CD4-positive, alpha-beta T cell treated with Interleukin-2 at 100 ng/mL for 4 hours (primary cell): ENCODE data around the gene POLRMT.
A peak's percentile ranks its signal among the peaks of the same experiment; 100 is the strongest.
"Not testable (repeated sequence)": the region's sequence is repeated elsewhere in the genome, so short reads cannot be mapped to it uniquely, and the experiment has no call there.

Experiments
- DNase-seq: peaks from one replicate; pipeline ENCODE4 v3.0.0-alpha.2; 2020; ENCODE audit warnings: low spot score

The POLRMT gene

GRCh38 chr19:593055-593454 lies 40.3 kb downstream of the POLRMT start:
- no peak for DNase-seq

GRCh38 chr19:592101-592500 lies 41.2 kb downstream of the POLRMT start:
- DNase-seq = no peak

- DNase-seq = no peak
Measured at GRCh38 chr19:591099-591958, 42.0 kb downstream of the POLRMT start.

GRCh38 chr19:590750-591098 lies 42.6 kb downstream of the POLRMT start:
- DNase-seq = no peak

- DNase-seq = no peak
Measured at GRCh38 chr19:590396-590745, 43.0 kb downstream of the POLRMT start.

- no peak for DNase-seq
Measured at GRCh38 chr19:589693-590395, 43.5 kb downstream of the POLRMT start, which contains the start of gene HCN2. HCN2 (plus strand) TSS chr19:589881; CDS start chr19:589946, 65 bp downstream.

- DNase-seq = no peak
Measured at GRCh38 chr19:588741-589692, 44.3 kb downstream of the POLRMT start.

GRCh38 chr19:588093-588740 lies 45.1 kb downstream of the POLRMT start:
- peak; percentile 65 for DNase-seq

GRCh38 chr19:585551-586110 lies 47.7 kb downstream of the POLRMT start:
- no peak for DNase-seq

GRCh38 chr19:585146-585545 lies 48.2 kb downstream of the POLRMT start:
- not testable (repeated sequence) for DNase-seq

- DNase-seq = peak; percentile 60
Measured at GRCh38 chr19:584240-585001, 48.9 kb downstream of the POLRMT start.

- no peak for DNase-seq
Measured at GRCh38 chr19:583968-584239, 49.4 kb downstream of the POLRMT start.

- no peak for DNase-seq
Measured at GRCh38 chr19:583198-583967, 50.0 kb downstream of the POLRMT start.

- DNase-seq = no peak
Measured at GRCh38 chr19:582497-583197, 50.7 kb downstream of the POLRMT start.

- DNase-seq = no peak
Measured at GRCh38 chr19:581399-582111, 51.8 kb downstream of the POLRMT start.

GRCh38 chr19:580274-580835 lies 53.0 kb downstream of the POLRMT start:
- DNase-seq = no peak

- no peak for DNase-seq
Measured at GRCh38 chr19:579842-580155, 53.5 kb downstream of the POLRMT start.

GRCh38 chr19:579111-579841 lies 54.1 kb downstream of the POLRMT start:
- no peak for DNase-seq
